SK-N-DZ (cell line): ENCODE data around the gene SMPD2. TPM values are rescaled to one million over a fixed set of nuclear protein-coding genes. Genes with fewer than 3 reads are reported as not detected.

ENCODE experiments used
- DNase-seq: peaks from one replicate; pipeline ENCODE4 v3.0.0-alpha.2; 2015; ENCODE audit warnings: low spot score
- polyA plus RNA-seq, 2 experiments: library from polyadenylated mRNA; depleted of rRNA; stranded (reverse); fragments of >200 nt; gene quantifications; 2 replicates each; pipeline ENCODE4 v1.2.3, GENCODE V29; 2014

Gene SMPD2, protein sequence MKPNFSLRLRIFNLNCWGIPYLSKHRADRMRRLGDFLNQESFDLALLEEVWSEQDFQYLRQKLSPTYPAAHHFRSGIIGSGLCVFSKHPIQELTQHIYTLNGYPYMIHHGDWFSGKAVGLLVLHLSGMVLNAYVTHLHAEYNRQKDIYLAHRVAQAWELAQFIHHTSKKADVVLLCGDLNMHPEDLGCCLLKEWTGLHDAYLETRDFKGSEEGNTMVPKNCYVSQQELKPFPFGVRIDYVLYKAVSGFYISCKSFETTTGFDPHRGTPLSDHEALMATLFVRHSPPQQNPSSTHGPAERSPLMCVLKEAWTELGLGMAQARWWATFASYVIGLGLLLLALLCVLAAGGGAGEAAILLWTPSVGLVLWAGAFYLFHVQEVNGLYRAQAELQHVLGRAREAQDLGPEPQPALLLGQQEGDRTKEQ
- polyA plus RNA-seq (2014; cell fraction: cytosol; rRNA removed): 8.2 and 12.9 TPM in 2 replicates
- 24.7 and 25.1 TPM in 2 replicates for polyA plus RNA-seq (2014; cell fraction: nucleus; rRNA removed)

- DNase-seq: peak; percentile 85
Observed at GRCh38 chr6:109440331-109441068, at the start of gene SMPD2, which contains the start of gene PPIL6. Gene SMPD2 (plus strand): TSS chr6:109440724. CDS start chr6:109441122, 398 bp downstream. Gene PPIL6 (minus strand): TSS chr6:109440628. CDS start chr6:109440590, 38 bp downstream.

DNA sequence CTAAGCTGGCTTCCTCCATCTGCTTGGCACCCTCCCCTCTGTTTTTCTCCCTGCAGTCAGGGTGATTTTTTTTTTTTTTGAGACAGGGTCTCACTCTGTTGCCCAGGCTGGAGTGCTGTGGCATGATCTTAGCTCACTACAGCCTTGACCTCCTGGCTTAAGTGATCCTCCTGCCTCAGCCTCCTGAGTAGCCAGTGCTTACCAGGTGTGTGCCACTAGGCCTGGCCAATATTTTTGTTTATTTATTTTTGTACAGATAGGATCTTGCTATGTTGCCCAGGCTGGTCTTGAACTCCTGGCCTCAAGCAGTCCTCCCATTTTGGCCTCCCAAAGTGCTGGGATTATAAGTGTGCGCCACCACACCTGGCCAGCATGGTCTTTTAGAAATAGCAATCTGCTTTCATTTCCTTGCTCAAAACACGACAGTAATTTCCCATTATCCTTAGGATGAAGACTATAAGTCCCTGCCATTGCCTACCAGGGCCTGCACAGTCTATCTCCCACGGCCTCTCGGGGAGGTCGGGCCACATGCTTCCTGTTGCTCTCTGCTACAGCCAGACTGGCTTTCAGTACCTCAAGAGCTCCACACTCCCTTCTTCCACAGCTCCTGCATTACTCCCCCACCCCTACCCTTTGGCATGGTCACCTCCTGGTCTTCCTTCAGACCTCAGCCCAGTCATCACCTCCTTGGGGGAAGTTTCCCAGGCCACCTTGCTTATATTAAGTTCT lies 47.2 kb upstream of the SMPD2 start:
- DNase-seq: no peak

- no peak for DNase-seq
Observed at GRCh38 chr6:109393886-109394281, 46.6 kb upstream of the SMPD2 start.

DNA sequence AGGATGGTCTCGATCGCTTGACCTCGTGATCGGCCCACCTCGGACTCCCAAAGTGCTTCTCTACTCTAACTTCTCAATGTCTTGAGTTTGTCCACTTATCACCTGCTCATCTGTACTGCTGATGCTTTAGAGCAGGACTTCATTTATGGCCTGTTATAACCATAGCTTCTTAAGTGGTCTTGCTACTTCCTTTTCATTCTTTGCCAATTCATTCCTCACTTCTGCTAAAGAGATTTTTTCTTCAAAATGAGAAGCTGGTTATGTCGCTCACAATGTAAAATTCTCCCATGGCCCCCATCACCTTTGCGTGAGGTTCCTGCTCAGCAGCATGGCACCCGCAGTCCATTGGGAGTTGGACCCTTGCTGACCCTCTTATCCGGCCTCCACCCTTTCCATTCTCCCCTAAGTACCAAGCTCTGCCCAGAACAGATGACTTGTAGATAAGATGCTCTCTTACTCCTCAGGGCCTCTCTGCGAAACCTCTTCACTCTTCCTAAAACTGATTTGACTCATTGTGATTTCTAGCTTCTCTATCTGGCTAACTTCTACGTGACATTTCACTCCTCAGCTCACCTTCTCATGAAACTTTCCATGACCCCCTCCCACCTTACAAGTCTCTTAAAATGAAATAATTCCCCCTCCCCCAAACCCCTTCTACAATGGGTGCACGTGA lies 44.3 kb upstream of the SMPD2 start:
- no peak for DNase-seq

DNA sequence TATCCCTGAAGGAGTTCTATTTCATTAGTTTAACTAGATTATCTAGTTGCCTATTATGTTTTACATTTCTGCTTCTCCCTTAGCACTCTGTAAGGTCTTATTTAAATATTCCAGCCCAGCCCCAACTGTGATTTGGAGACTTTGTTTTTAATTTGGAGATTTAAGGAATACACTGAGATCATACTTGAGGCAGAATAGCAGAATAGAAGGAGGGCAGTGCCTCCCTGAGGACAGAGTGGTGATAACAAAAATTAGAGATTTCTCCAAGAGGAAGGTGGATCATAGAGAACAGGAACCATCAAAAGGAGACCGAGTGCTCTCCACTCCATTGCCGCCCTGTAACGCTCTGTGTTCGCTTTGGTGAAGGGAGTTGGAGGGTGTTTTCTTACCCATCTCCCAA lies 43.5 kb upstream of the SMPD2 start:
- DNase-seq: no peak

- DNase-seq: no peak
Observed at GRCh38 chr6:109406196-109406595, 34.3 kb upstream of the SMPD2 start.

DNA sequence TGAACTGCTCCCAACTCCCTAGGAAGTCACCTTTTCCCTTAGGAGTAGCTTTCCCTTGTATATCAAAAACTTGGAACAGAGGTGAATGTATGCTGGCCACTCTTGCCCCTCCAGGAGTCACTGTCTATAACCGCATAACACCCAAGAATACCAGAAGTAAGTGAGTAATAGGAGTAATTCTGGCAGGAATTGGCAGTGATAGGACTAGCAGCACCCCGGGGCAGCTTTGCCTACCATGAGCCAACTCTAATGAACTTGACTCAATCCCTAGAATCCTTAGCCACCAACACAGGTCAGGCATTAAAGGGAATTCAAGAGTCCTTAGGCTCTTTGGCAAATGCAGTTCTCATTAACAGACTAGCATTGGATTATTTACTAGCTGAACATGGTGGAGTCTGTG lies 29.5 kb upstream of the SMPD2 start:
- DNase-seq: no peak

- no peak for DNase-seq
Observed at GRCh38 chr6:109417646-109418045, 22.9 kb upstream of the SMPD2 start.

- no peak for DNase-seq
Observed at GRCh38 chr6:109420751-109421150, 19.8 kb upstream of the SMPD2 start.

- no peak for DNase-seq
Observed at GRCh38 chr6:109421184-109421583, 19.3 kb upstream of the SMPD2 start.

DNA sequence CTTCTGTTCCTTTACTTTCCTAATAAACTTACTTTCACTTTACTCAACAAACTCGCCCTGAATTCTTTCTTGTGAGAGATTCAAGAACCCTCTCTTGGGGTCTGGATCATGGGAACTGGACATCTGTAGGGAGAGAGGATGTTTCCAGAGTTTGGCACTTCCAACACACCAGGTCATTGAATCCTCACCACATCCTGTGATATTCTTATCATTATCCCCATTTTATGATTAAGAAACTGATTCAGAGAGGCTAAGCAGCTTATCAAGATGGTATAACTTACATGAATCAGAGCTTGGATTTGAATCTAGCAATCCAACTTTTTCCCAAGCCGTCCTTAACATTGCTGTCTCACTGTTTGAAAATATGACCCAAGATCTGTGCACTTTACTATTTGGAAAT lies 15.6 kb upstream of the SMPD2 start:
- no peak for DNase-seq

GRCh38 chr6:109428889-109429477 lies 11.5 kb upstream of the SMPD2 start:
- DNase-seq: no peak

GRCh38 chr6:109429496-109429895 lies 11.0 kb upstream of the SMPD2 start:
- no peak for DNase-seq

- DNase-seq: no peak
Observed at GRCh38 chr6:109434456-109434855, 6.1 kb upstream of the SMPD2 start.

- DNase-seq: no peak
Observed at GRCh38 chr6:109436041-109436440, 4.5 kb upstream of the SMPD2 start.

- DNase-seq: peak; percentile 65
Observed at GRCh38 chr6:109441069-109441816, 719 bp downstream of the SMPD2 start.

GRCh38 chr6:109442393-109442924 lies 1.9 kb downstream of the SMPD2 start:
- no peak for DNase-seq

DNA sequence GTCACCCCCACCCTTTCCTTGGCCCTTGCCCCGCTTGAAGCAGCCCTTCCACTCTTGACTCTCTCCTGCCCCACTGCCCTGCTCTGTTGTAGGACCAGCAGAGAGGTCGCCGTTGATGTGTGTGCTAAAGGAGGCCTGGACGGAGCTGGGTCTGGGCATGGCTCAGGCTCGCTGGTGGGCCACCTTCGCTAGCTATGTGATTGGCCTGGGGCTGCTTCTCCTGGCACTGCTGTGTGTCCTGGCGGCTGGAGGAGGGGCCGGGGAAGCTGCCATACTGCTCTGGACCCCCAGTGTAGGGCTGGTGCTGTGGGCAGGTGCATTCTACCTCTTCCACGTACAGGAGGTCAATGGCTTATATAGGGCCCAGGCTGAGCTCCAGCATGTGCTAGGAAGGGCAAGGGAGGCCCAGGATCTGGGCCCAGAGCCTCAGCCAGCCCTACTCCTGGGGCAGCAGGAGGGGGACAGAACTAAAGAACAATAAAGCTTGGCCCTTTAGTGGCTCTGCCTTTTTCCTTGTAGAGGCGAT lies 3.0 kb downstream of the SMPD2 start:
- no peak for DNase-seq

DNA sequence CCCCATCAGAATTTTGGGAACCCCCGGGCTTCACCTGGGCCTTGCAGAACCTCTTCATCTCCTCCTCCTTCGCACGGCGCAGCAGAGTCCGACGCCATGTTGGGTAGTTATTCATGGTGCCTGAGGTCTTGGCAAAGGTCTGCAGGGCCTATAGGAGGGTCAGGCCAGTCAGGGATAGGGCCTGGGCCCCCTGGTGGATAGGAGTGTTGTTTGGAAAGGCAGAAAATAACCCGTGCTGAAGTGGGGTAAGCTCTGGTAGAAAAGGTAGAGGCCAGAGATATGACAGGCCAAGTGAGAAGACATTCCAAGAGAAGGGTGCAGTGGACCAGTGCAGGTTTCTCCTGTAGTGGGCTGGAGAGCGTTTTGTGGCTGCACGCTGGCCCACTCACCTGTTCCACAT lies 4.9 kb downstream of the SMPD2 start:
- no peak for DNase-seq

DNA sequence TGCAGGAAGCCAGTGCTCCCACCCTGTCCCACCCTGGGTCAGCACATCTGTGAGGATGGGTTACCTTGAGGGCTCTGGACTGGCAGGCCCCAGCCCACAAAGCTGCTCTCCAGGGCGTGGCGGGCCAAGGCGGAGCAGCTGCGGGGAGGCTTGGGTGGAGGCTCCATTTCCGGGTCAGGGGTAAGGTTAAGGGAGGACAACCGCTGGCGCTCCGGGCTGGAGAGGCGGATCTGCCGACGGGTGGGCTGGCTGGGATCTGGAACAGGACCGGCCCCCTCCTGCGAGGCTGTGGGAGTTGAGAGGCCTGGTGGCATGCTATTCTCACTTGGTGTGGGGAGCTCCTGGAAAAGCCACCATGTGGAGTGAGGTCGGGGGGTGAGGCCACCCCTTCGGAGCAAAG lies 5.5 kb downstream of the SMPD2 start:
- no peak for DNase-seq
